Measurements from ENCODE around the gene HDAC4.

The HDAC4 gene

GRCh38 chr2:239370876-239371725, 29.7 kb downstream of the HDAC4 start:
- in situ Hi-C loops (cut with MboI; ENCODE audit: low sequenced_read_pairs) = no loop called here

GRCh38 chr2:239370403-239370802, 30.4 kb downstream of the HDAC4 start:
- in situ Hi-C loops (cut with MboI; ENCODE audit: low sequenced_read_pairs) = no loop called here

DNA sequence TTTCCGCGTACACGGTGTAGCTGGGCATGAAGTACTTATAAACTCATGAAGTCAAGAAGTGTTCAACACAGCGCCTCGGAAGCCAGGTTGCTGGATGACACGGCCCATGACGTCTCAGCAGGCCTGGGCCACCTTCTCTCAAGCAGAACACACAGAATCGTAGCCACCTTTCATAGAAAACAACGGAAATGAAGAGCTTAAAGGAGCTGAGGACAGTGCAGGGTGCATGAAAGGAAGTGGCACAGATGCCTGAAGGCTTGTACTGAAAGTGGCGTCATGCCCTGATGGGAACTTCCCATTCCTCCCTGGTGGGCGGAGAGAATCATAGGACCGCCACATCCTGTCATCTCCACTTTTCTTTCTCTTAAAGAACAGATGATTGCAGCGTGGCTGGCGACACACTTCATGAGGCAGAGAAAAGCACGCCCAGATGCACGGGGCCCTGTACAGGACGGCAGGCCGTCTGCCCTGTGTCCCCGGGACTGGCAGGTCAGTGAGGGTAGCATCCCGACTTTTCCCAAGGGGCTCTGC, 31.1 kb downstream of the HDAC4 start:
- in situ Hi-C loops (cut with MboI; ENCODE audit: low sequenced_read_pairs) = no loop called here

- in situ Hi-C loops (cut with MboI; ENCODE audit: low sequenced_read_pairs) = no loop called here
Observed at GRCh38 chr2:239368906-239369552, 31.8 kb downstream of the HDAC4 start.

- in situ Hi-C loops (cut with MboI; ENCODE audit: low sequenced_read_pairs) = no loop called here
Observed at GRCh38 chr2:239368321-239368720, 32.5 kb downstream of the HDAC4 start.

GRCh38 chr2:239366740-239367139, 34.1 kb downstream of the HDAC4 start:
- in situ Hi-C loops (cut with MboI; ENCODE audit: low sequenced_read_pairs) = no loop called here

- in situ Hi-C loops (cut with MboI; ENCODE audit: low sequenced_read_pairs) = no loop called here
Observed at GRCh38 chr2:239365782-239366435, 34.9 kb downstream of the HDAC4 start.

- in situ Hi-C loops (cut with MboI; ENCODE audit: low sequenced_read_pairs) = no loop called here
Observed at GRCh38 chr2:239365071-239365781, 35.6 kb downstream of the HDAC4 start.

DNA sequence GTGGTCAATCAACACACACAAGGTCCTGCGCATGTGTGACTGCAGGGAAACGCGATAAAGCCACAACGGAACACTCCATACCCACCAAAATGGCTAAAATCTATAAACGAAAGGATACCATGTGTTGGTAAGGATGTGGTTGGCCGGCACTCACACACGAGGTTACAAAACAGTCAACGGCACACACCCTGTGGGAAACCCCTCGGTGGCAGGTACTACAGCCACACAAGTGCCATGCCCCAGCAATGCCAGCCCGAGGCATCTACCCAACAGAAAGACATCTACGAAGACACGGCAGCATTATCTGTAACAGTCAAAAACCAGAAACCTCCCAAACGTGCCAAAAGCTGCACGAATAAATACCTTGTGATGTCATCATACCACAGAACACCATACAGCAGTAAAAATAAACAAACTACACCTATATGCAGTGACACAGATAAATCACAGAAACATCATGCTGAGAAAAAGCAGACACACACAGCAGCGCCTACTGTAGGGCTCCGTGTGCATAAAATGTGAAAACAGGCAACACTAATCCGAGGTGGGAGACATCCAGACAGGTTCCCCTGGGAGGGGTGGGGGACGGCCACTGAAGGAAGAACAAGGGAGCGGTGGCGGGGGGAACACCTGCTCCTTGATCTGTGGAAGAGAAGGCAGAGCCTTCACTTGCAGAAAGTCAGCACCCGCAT, 36.7 kb downstream of the HDAC4 start:
- in situ Hi-C loops (cut with MboI; ENCODE audit: low sequenced_read_pairs) = no loop called here

DNA sequence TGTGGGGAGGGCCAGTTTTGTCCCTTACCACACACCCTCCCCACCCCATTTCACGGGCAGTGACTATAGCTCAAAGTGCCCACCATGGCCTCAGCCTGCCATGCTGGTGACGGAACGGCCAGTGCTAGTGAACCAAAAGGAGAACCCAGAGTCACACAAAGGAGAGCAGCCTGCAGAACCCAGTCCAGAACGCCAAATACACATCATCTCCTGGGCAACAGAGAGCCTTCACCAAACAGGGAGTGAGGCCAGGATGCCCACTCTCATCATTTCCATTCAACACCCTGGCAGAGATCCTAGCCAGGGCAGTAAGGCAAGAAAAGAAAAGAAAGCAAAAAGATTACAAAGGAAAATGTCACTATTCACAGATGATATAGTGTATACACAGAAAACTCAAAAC, 38.3 kb downstream of the HDAC4 start:
- in situ Hi-C loops (cut with MboI; ENCODE audit: low sequenced_read_pairs) = no loop called here

DNA sequence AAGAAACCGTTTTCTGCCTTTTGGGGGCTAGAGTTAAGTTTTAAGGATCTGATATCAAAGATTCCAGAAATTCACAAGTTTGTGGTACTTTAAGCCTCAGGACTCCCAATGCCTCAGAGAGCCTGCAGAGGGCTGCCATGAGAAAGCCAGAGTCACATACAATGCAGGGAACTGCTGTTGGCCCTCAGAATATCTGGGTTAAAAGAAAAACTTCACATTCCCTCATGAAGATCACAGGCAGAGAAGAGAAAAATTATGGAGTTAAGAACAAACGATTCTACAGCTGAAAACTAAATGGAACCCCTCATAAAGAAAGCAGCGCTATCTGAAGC, 39.5 kb downstream of the HDAC4 start:
- in situ Hi-C loops (cut with MboI; ENCODE audit: low sequenced_read_pairs) = no loop called here

- in situ Hi-C loops (cut with MboI; ENCODE audit: low sequenced_read_pairs) = no loop called here
Observed at GRCh38 chr2:239360421-239361310, 40.2 kb downstream of the HDAC4 start.

- in situ Hi-C loops (cut with MboI; ENCODE audit: low sequenced_read_pairs) = no loop called here
Observed at GRCh38 chr2:239360008-239360407, 40.8 kb downstream of the HDAC4 start.

DNA sequence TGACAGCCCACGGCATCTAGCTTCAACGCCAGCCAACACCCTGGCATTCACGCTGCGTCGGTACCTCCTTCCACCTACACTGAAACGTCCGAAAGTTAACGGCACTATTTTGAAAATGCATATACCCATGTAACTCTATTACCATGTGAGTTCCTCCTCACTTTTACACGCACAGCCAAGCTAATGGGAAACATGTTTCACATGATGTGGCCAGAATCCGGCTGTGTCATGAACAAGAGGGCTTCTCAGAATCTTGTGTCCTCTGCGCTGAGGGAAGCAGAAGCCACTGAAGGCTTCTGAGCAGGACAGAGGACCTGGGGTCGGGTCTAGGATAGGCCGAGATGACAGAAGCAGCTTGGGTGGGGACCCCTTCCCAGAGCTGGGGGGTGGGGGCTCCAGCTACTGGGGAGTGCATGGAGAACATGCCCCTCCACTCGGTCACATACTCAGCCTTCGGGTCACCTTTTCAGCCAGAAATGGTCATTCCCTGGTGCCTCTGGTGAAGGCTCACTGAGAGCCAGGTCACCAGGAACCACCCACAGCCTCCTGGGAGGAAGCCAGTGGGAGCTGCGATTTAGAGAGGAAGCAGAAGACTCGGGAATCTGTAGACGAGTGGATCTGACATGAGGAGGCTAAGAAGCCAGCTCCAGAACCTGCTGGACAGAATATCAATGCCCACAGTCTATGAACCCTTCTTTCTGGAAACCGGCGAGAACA, 41.5 kb downstream of the HDAC4 start:
- in situ Hi-C loops (cut with MboI; ENCODE audit: low sequenced_read_pairs) = no loop called here

DNA sequence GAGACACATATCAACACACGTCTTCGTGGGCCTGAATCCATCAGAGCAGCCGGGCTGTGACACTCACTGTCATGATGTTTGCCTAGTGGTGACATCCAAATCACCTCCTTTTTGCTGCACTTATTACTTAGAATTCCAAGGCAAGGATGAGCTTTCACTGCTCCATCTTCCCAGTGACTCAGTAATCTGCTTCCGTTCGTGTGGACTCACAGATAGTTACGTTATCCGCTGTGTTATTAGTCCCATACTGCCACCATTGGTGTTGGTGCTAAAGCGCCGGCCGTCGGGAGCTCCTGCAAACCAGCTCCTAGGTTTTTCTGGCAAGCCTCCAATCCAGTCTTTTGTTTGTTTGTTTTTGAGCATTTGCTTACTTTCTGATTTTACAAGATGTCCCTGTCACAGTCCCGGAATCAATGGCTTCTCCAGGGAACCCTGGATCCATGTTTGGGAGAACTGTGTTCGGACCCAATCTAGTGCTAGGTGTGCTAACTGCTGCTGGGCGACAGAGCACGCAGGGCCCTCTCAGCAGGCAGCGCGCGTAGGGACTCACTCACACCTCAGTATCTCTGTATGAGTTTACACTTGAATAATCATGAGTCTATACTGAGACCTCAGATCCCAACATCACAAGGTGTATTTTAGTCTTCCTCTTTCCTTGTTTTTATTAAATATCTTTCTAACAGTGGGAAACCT, 42.6 kb downstream of the HDAC4 start:
- in situ Hi-C loops (cut with MboI; ENCODE audit: low sequenced_read_pairs) = no loop called here

DNA sequence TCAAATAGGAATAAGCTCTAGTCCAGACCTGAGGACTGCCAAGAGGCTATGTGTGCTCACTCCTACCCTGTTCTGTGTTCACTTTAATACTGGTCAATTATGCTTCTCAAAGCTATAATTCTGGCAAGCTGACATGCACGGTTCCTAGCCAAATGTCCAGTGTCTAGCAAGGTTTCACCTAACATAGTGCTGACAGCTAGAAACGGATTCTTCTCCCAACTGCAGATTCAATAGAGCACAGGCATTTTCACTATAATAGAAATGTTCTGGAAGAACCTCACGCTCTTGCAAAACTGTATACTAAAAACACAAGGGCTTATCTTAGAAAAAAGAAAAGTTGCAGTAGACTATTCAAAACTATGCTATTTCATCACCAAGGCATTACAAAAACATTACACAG, 45.1 kb downstream of the HDAC4 start:
- in situ Hi-C loops (cut with MboI; ENCODE audit: low sequenced_read_pairs) = no loop called here

- in situ Hi-C loops (cut with MboI; ENCODE audit: low sequenced_read_pairs) = no loop called here
Observed at GRCh38 chr2:239355139-239355538, 45.7 kb downstream of the HDAC4 start.

- in situ Hi-C loops (cut with MboI; ENCODE audit: low sequenced_read_pairs) = no loop called here
Observed at GRCh38 chr2:239354791-239355136, 46.1 kb downstream of the HDAC4 start.

Measured in HL-60/S4 treated with phorbol 12-myristate 13-acetate at 8.2 ng/mL for 4 days and 3 days (cell line).